Measurements from ENCODE around the gene GATA6.

DNA sequence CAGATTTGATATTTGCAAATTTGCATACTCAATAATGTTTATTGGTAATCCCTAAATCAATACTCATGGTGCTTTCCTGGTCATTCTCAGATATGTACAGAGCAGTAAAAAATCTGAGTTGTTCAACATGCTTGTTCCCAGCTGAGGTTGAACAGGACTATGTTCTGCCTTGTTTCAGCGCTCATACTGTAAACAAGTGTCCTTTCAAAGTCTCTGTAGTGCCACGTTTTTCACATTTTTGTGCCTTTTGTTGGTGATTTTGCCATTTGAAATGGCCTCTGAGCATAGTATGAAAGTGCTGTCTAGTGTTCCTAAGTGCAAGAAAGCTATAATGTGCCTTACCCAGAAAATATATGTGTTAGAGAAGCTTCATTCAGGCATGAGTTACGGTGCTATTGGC, 16.0 kb upstream of the GATA6 start:
- no peak for TF ChIP-seq EZH2phosphoT487 (conservative IDR thresholded peaks at IDR 0.05; ENCODE audit: low read length)
- TF ChIP-seq, protein P1, sequence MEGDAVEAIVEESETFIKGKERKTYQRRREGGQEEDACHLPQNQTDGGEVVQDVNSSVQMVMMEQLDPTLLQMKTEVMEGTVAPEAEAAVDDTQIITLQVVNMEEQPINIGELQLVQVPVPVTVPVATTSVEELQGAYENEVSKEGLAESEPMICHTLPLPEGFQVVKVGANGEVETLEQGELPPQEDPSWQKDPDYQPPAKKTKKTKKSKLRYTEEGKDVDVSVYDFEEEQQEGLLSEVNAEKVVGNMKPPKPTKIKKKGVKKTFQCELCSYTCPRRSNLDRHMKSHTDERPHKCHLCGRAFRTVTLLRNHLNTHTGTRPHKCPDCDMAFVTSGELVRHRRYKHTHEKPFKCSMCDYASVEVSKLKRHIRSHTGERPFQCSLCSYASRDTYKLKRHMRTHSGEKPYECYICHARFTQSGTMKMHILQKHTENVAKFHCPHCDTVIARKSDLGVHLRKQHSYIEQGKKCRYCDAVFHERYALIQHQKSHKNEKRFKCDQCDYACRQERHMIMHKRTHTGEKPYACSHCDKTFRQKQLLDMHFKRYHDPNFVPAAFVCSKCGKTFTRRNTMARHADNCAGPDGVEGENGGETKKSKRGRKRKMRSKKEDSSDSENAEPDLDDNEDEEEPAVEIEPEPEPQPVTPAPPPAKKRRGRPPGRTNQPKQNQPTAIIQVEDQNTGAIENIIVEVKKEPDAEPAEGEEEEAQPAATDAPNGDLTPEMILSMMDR (IDR thresholded peaks at IDR 0.05; ENCODE audit: insufficient read depth, low read length, poor library complexity, severe bottlenecking) = no peak
